ENCODE data around the gene SLC4A11. TPM values are rescaled to one million over a fixed set of nuclear protein-coding genes. Genes with fewer than 3 reads are reported as not detected.

Gene SLC4A11
- total RNA-seq, 1 experiment from 2014 or later = 26.8 TPM

GRCh38 chr20:3250091-3250504 is 11.1 kb upstream of the SLC4A11 start:
- Histone ChIP-seq H3K9ac (ENCODE audit: low read length) (no peak overlapping the region), H3K27me3 (ENCODE audit: low read length) (no peaks in the 10 kb centered on the region), H3K4me2 (ENCODE audit: low read length) (no peak overlapping the region), H3K27ac (ENCODE audit: low read length) (no peak overlapping the region), H3K9me2 (replicated peaks; ENCODE audit: low read length) (no peaks in the 10 kb centered on the region), H3K4me1 (ENCODE audit: insufficient read depth, low read length) (no peaks in the 10 kb centered on the region), H3K4me3 (ENCODE audit: low read length) (no peak overlapping the region), H3K36me3 (ENCODE audit: low read depth, low read length) (no peaks in the 10 kb centered on the region), H3K9me3 (ENCODE audit: low read length) (no peaks in the 10 kb centered on the region), H2AFZ (ENCODE audit: low read length) (no peak overlapping the region), H3F3A (ENCODE audit: low read length, unreplicated experiment) (no peaks in the 10 kb centered on the region), H4K20me1 (ENCODE audit: low read length) (no peaks in the 10 kb centered on the region), H3K79me2 (ENCODE audit: low read length) (no peaks in the 10 kb centered on the region)
- ATAC-seq (peak; percentile 52), DNase-seq (peak; percentile 62)
- ChIA-PET CTCF (interaction anchor here (0.6 to 0.8 kb wide), 3 partner anchors 26 to 189 kb away, joined by 3 read pairs; no protein-coding TSS in a partner anchor), POLR2A (ENCODE audit: unreplicated experiment) (interaction anchor here (0.7 kb wide), 1 partner anchor 44 kb away, joined by 3 read pairs; no protein-coding TSS in a partner anchor)
- BruUV-seq (replicated peaks) = no TSS peak
- no peak for TF ChIP-seq EZH2phosphoT487 (IDR thresholded peaks at IDR 0.05; ENCODE audit: borderline replicate concordance, low read length)
- TF ChIP-seq, protein P1, sequence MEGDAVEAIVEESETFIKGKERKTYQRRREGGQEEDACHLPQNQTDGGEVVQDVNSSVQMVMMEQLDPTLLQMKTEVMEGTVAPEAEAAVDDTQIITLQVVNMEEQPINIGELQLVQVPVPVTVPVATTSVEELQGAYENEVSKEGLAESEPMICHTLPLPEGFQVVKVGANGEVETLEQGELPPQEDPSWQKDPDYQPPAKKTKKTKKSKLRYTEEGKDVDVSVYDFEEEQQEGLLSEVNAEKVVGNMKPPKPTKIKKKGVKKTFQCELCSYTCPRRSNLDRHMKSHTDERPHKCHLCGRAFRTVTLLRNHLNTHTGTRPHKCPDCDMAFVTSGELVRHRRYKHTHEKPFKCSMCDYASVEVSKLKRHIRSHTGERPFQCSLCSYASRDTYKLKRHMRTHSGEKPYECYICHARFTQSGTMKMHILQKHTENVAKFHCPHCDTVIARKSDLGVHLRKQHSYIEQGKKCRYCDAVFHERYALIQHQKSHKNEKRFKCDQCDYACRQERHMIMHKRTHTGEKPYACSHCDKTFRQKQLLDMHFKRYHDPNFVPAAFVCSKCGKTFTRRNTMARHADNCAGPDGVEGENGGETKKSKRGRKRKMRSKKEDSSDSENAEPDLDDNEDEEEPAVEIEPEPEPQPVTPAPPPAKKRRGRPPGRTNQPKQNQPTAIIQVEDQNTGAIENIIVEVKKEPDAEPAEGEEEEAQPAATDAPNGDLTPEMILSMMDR (conservative IDR thresholded peaks at IDR 0.05; ENCODE audit: low read depth, low read length) = peak; percentile 76
- intact Hi-C loops (cut with micrococcal nuclease) = loop anchor here (1.0 kb wide), 1 partner anchor 32 kb away; no protein-coding TSS in a partner anchor

- H3K27me3 ChIP-seq (ENCODE audit: low read length) = no peaks in the 10 kb centered on the region
- ATAC-seq (no peak), DNase-seq (no peak)
- BruUV-seq (replicated peaks) = no TSS peak
- H2AFZ ChIP-seq (ENCODE audit: low read length) = no peak overlapping the region
- H3K9me2 ChIP-seq (replicated peaks; ENCODE audit: low read length) = no peaks in the 10 kb centered on the region
- no peaks in the 10 kb centered on the region for H3K79me2 ChIP-seq (ENCODE audit: low read length)
- ChIA-PET POLR2A (ENCODE audit: unreplicated experiment) (no interaction called here), CTCF (interaction anchor here (0.8 kb wide), 1 partner anchor 28 kb away, joined by 3 read pairs; no protein-coding TSS in a partner anchor)
- intact Hi-C loops (cut with micrococcal nuclease) = no loop called here
- H3K4me1 ChIP-seq (ENCODE audit: insufficient read depth, low read length) = no peaks in the 10 kb centered on the region
- no peaks in the 10 kb centered on the region for H3K36me3 ChIP-seq (ENCODE audit: low read depth, low read length)
- no peak overlapping the region for H3K4me2 ChIP-seq (ENCODE audit: low read length)
- no peak overlapping the region for H3K9ac ChIP-seq (ENCODE audit: low read length)
- no peak overlapping the region for H3K27ac ChIP-seq (ENCODE audit: low read length)
- no peaks in the 10 kb centered on the region for H3F3A ChIP-seq (ENCODE audit: low read length, unreplicated experiment)
- no peak for TF ChIP-seq EZH2 (IDR thresholded peaks at IDR 0.05; ENCODE audit: low read length, unreplicated experiment)
- no peak for TF ChIP-seq EZH2phosphoT487 (IDR thresholded peaks at IDR 0.05; ENCODE audit: borderline replicate concordance, low read length)
- TF ChIP-seq, protein P1 (conservative IDR thresholded peaks at IDR 0.05; ENCODE audit: low read depth, low read length) = no peak
- no peaks in the 10 kb centered on the region for H3K9me3 ChIP-seq (ENCODE audit: low read length)
- H4K20me1 ChIP-seq (ENCODE audit: low read length) = no peaks in the 10 kb centered on the region
- H3K4me3 ChIP-seq (ENCODE audit: low read length) = no peak overlapping the region
These were observed 10.0 kb upstream of the SLC4A11 start for GRCh38 chr20:3248993-3249347.

DNA sequence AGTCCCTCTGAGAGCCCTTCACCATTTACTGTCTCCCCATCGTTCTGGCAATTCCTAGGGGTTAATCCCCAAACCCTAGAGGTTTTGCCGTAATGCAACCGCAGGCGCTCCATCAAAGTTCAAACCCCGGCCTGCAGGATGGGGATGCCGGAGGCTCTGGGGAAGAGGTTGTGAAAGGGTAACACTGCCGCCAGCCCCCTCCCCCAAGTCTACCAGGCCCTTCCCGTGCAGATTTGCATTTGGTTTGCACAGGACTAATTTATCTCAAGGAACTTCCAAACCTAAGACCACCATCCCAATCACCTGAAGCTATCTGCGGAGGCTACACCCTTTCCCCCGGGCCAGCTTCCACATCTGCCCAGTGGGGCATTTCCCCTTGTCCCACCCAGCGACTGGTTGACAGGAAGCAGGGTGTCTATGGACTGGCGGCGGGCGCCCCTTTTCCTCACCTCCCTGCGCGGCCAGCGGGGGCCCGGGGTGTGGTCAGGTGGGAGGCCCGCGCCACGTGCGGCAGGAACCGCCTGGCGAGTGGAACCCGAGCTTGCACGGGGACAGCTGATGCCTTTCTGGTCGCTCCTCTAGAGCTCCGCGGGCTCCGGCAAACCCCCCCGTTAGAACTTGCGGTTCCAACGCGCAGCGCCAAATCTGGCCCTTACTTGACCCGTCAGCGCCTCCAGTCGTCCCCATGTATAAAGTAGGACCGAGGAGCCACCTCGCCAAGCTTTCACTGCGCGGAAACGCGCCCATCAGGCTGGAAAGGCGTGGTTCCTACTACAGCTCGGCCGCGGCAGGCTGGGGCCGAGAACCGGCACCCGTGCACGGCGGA is 9.4 kb upstream of the SLC4A11 start:
- BruUV-seq (replicated peaks) = no TSS peak
- H3K9me2 ChIP-seq (replicated peaks; ENCODE audit: low read length) = no peaks in the 10 kb centered on the region
- H3K9me3 ChIP-seq (ENCODE audit: low read length) = no peaks in the 10 kb centered on the region
- no peak overlapping the region for H3K4me2 ChIP-seq (ENCODE audit: low read length)
- intact Hi-C loops (cut with micrococcal nuclease) = no loop called here
- no peak for TF ChIP-seq EZH2 (IDR thresholded peaks at IDR 0.05; ENCODE audit: low read length, unreplicated experiment)
- ChIA-PET CTCF (interaction anchor here (0.5 to 0.6 kb wide), 2 partner anchors 30 to 186 kb away, joined by 3 read pairs; no protein-coding TSS in a partner anchor), POLR2A (ENCODE audit: unreplicated experiment) (interaction anchor here (0.5 to 0.6 kb wide), 2 partner anchors 16 to 18 kb away, joined by 3 to 5 read pairs; no protein-coding TSS in a partner anchor)
- H2AFZ ChIP-seq (ENCODE audit: low read length) = no peak overlapping the region
- H3K9ac ChIP-seq (ENCODE audit: low read length) = no peak overlapping the region
- DNase-seq = no peak
- H3K79me2 ChIP-seq (ENCODE audit: low read length) = no peaks in the 10 kb centered on the region
- H3F3A ChIP-seq (ENCODE audit: low read length, unreplicated experiment) = no peaks in the 10 kb centered on the region
- no peaks in the 10 kb centered on the region for H3K27me3 ChIP-seq (ENCODE audit: low read length)
- no peak for ATAC-seq
- no peaks in the 10 kb centered on the region for H3K4me1 ChIP-seq (ENCODE audit: insufficient read depth, low read length)
- H3K36me3 ChIP-seq (ENCODE audit: low read depth, low read length) = no peaks in the 10 kb centered on the region
- H3K4me3 ChIP-seq (ENCODE audit: low read length) = no peak overlapping the region
- H3K27ac ChIP-seq (ENCODE audit: low read length) = no peak overlapping the region
- H4K20me1 ChIP-seq (ENCODE audit: low read length) = no peaks in the 10 kb centered on the region
